Esophagus squamous epithelium (tissue), 4 donors: ENCODE results near the gene UMODL1.

Source experiments
- CTCF ChIP-seq, 6 experiments: fragments of 450-650 bp in 4 of 6; fragments of 200-600 bp in 2 of 6; sonication (generic) in 2 of 6; IDR thresholded peaks; one replicate each; pipeline ENCODE4 v1.5.1; 2016 to 2019; ENCODE audit warnings: antibody characterized with exemption in 6 of 6, mild to moderate bottlenecking in 4 of 6, moderate library complexity in 4 of 6
- POLR2A ChIP-seq, 4 donors: fragments of 450-650 bp; IDR thresholded peaks; one replicate each; pipeline ENCODE4 v1.6.1; 2017; ENCODE audit warnings: antibody characterized with exemption in 4 of 4, mild to moderate bottlenecking in 4 of 4, moderate library complexity in 3 of 4

DNA sequence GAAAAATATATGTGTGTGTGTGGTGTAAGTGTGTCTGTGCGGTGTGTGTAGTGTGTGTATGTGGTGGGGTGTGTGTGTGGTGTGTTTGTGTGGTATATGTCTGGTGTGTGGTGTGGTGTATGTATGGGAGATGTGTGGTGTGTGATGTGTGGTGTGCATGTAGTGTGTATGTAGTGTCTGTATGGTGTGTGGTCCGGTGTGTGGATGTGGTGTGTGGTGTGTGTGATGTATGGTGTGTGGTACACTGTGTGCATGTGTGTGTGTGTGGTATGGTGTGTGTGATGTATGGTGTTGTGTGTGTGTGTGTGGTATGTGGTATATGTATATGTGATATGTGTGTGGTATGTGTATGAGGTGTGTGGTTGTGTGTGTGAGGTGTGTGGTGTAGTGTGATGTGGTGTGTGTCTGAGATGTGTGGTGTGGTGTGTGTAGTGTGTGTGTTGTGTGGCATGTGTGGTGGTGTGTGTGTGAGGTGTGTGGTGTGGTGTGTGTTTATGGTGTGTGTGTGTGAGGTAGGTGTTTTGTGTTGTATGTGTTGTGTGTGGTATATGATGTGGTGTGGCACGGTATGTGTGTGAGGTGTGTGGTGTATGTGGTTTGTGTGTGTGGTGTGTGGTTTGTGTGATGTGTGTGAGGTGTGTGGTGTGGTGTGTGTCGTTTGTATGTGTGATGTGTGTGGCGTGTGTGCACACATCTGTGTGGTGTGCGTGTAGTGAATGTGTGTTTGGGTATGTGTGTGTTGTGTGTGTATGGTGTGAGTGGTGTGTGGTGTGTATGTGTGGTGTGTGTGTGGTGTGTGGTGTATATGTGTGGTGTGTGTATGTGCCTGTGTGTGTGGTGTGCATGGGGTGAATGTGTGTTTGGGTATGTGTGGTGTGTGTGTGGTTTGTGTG lies 112.5 kb downstream of the UMODL1 start:
- TF ChIP-seq POLR2A (IDR thresholded peaks at IDR 0.05) (no peak), CTCF (IDR thresholded peaks at IDR 0.05) (no peak)
